ENCODE results near the gene EPHA3. TPM values are rescaled to one million over a fixed set of nuclear protein-coding genes. Genes with fewer than 3 reads are reported as not detected.

EPHA3 gene
- total and polyA plus RNA-seq, 4 donors, result 0.44 to 2.7 (median 1.2) TPM

- Histone ChIP-seq H3K9me3 (ENCODE audit: control insufficient read depth in 4 of 4, low read length in 3 of 4) (no peaks in the 10 kb centered on the region), H3K27ac (ENCODE audit: low read depth in 1 of 2, low read length in 2 of 2) (no peak overlapping the region), H3K27me3 (ENCODE audit: control insufficient read depth in 4 of 4, insufficient read depth in 4 of 4, low read length in 3 of 4) (no peaks in the 10 kb centered on the region), H3K4me3 (ENCODE audit: low read depth in 1 of 3, low read length in 3 of 3) (no peak overlapping the region), H3K9ac (ENCODE audit: low read depth in 1 of 2, low read length in 2 of 2) (no peak overlapping the region), H3K36me3 (ENCODE audit: control insufficient read depth in 4 of 4, insufficient read depth in 3 of 4, low read depth in 1 of 4, low read length in 3 of 4) (no peaks in the 10 kb centered on the region), H3K4me1 (ENCODE audit: control insufficient read depth in 4 of 4, insufficient read depth in 4 of 4, low read length in 3 of 4) (no peaks in the 10 kb centered on the region)
- no peak for TF ChIP-seq YY1 (IDR thresholded peaks at IDR 0.05)
- peak; percentile 78 for TF ChIP-seq NR2F2 (IDR thresholded peaks at IDR 0.05)
- 56% methylated on average over 1 of the region's 1 CpG for WGBS
- no peak for DNase-seq (ENCODE audit: low spot score)
Observed at GRCh38 chr3:89521328-89521727, 413.9 kb downstream of the EPHA3 start.

- DNase-seq (ENCODE audit: low spot score), result no peak
- Histone ChIP-seq H3K36me3 (ENCODE audit: control insufficient read depth in 4 of 4, insufficient read depth in 3 of 4, low read depth in 1 of 4, low read length in 3 of 4) (no peaks in the 10 kb centered on the region), H3K4me3 (ENCODE audit: low read depth in 1 of 3, low read length in 3 of 3) (no peak overlapping the region), H3K27ac (ENCODE audit: low read depth in 1 of 2, low read length in 2 of 2) (no peak overlapping the region), H3K9me3 (ENCODE audit: control insufficient read depth in 4 of 4, low read length in 3 of 4) (no peaks in the 10 kb centered on the region), H3K27me3 (ENCODE audit: control insufficient read depth in 4 of 4, insufficient read depth in 4 of 4, low read length in 3 of 4) (no peaks in the 10 kb centered on the region), H3K4me1 (ENCODE audit: control insufficient read depth in 4 of 4, insufficient read depth in 4 of 4, low read length in 3 of 4) (no peaks in the 10 kb centered on the region), H3K9ac (ENCODE audit: low read depth in 1 of 2, low read length in 2 of 2) (no peak overlapping the region)
- WGBS, result 63% methylated on average over 2 of the region's 2 CpGs
- TF ChIP-seq ATF3 (IDR thresholded peaks at IDR 0.05) (no peak), HNF4G (IDR thresholded peaks at IDR 0.05) (no peak), FOXA2 (IDR thresholded peaks at IDR 0.05) (no peak)
Observed at GRCh38 chr3:89522155-89522554, 414.7 kb downstream of the EPHA3 start.

GRCh38 chr3:89525609-89526008, 418.2 kb downstream of the EPHA3 start:
- Histone ChIP-seq H3K27ac (ENCODE audit: low read depth in 1 of 2, low read length in 2 of 2) (no peak overlapping the region), H3K9ac (ENCODE audit: low read depth in 1 of 2, low read length in 2 of 2) (no peak overlapping the region), H3K4me1 (ENCODE audit: control insufficient read depth in 4 of 4, insufficient read depth in 4 of 4, low read length in 3 of 4) (no peaks in the 10 kb centered on the region), H3K27me3 (ENCODE audit: control insufficient read depth in 4 of 4, insufficient read depth in 4 of 4, low read length in 3 of 4) (no peaks in the 10 kb centered on the region), H3K4me3 (ENCODE audit: low read depth in 1 of 3, low read length in 3 of 3) (no peak overlapping the region), H3K36me3 (ENCODE audit: control insufficient read depth in 4 of 4, insufficient read depth in 3 of 4, low read depth in 1 of 4, low read length in 3 of 4) (no peaks in the 10 kb centered on the region), H3K9me3 (ENCODE audit: control insufficient read depth in 4 of 4, low read length in 3 of 4) (no peaks in the 10 kb centered on the region)
- DNase-seq (ENCODE audit: low spot score), result no peak
- no peak for TF ChIP-seq ZBTB33 (IDR thresholded peaks at IDR 0.05)
- TF ChIP-seq RXRA (IDR thresholded peaks at IDR 0.05), result no peak
- no peak for TF ChIP-seq ATF3 (IDR thresholded peaks at IDR 0.05)
- TF ChIP-seq SP1 (IDR thresholded peaks at IDR 0.05), result no peak
- no peak for TF ChIP-seq YY1 (IDR thresholded peaks at IDR 0.05)
- TF ChIP-seq HNF4A (conservative IDR thresholded peaks at IDR 0.05), result no peak
- TF ChIP-seq HNF4G (IDR thresholded peaks at IDR 0.05), result no peak
- no peak for TF ChIP-seq REST (IDR thresholded peaks at IDR 0.05)
- TF ChIP-seq RAD21 (IDR thresholded peaks at IDR 0.05), result no peak
- TF ChIP-seq NR2F2 (IDR thresholded peaks at IDR 0.05), result no peak
- no peak for TF ChIP-seq MAX (IDR thresholded peaks at IDR 0.05)
- no peak for TF ChIP-seq CTCF (IDR thresholded peaks at IDR 0.05; ENCODE audit: low read depth, low read length, missing input control)
- TF ChIP-seq FOXA1 (IDR thresholded peaks at IDR 0.05), result no peak
- no peak for TF ChIP-seq GABPA (IDR thresholded peaks at IDR 0.05 in 1 of 2, conservative IDR thresholded peaks at IDR 0.05 in 1 of 2)
- TF ChIP-seq TAF1 (conservative IDR thresholded peaks at IDR 0.05), result no peak
- TF ChIP-seq FOXA2 (IDR thresholded peaks at IDR 0.05), result no peak
- TF ChIP-seq JUND (IDR thresholded peaks at IDR 0.05), result no peak
- no peak for TF ChIP-seq EGR1 (IDR thresholded peaks at IDR 0.05; ENCODE audit: low read depth in 2 of 2)
- WGBS, result 55% methylated on average over 2 of the region's 2 CpGs

Data from liver (tissue), 9 donors.